ENCODE results near the gene KCND3.

GRCh38 chr1:111956155-111956771 is 33.2 kb downstream of the KCND3 start:
- TF ChIP-seq CTCF (IDR thresholded peaks at IDR 0.05; ENCODE audit: insufficient read depth, low read length) (no peak), REST (IDR thresholded peaks at IDR 0.05; ENCODE audit: insufficient replicate concordance, low read depth) (no peak), POLR2AphosphoS5 (IDR thresholded peaks at IDR 0.05; ENCODE audit: low read depth) (no peak)
